Neural progenitor cell (in vitro differentiated cells): ENCODE results near the gene OCEL1. TPM values are rescaled to one million over a fixed set of nuclear protein-coding genes. Genes with fewer than 3 reads are reported as not detected.
"Not testable (repeated sequence)": the region's sequence is repeated elsewhere in the genome, so short reads cannot be mapped to it uniquely, and the experiment has no call there.

Source experiments
- DNase-seq: peaks from one replicate; pipeline ENCODE4 v3.0.0-alpha.2; 2016; ENCODE audit warnings: low spot score
- H2AFZ ChIP-seq: fragments of 200-600 bp; sonication (generic); replicated peaks from 2 replicates; pipeline ENCODE4 v1.6.1; 2016; ENCODE audit warnings: antibody characterized with exemption
- H3F3A ChIP-seq: fragments of 200-600 bp; sonication (generic); 2 replicates; pipeline ENCODE4 v1.6.1; 2016; ENCODE audit warnings: antibody characterized with exemption, low read depth
- H3K27ac ChIP-seq: fragments of 200-600 bp; sonication (generic); 2 replicates; pipeline ENCODE4 v1.5.1; 2016; ENCODE audit warnings: mild to moderate bottlenecking
- H3K27me3 ChIP-seq: fragments of 200-600 bp; sonication (generic); 2 replicates; pipeline ENCODE4 v1.6.1; 2016; ENCODE audit warnings: mild to moderate bottlenecking, moderate library complexity
- H3K36me3 ChIP-seq: fragments of 200-600 bp; sonication (generic); 2 replicates; pipeline ENCODE4 v1.5.1; 2016
- H3K4me1 ChIP-seq: fragments of 200-600 bp; sonication (generic); 2 replicates; pipeline ENCODE4 v1.6.1; 2016; ENCODE audit warnings: mixed run types
- H3K4me2 ChIP-seq: fragments of 200-600 bp; sonication (generic); 2 replicates; pipeline ENCODE4 v1.6.1; 2016
- H3K4me3 ChIP-seq: fragments of 200-600 bp; sonication (generic); 2 replicates; pipeline ENCODE4 v1.5.1; 2016
- H3K79me2 ChIP-seq: fragments of 200-600 bp; sonication (generic); 2 replicates; pipeline ENCODE4 v1.6.1; 2016; ENCODE audit warnings: low read depth
- H3K9ac ChIP-seq: fragments of 200-600 bp; sonication (generic); 2 replicates; pipeline ENCODE4 v1.6.1; 2016
- H3K9me3 ChIP-seq: fragments of 200-600 bp; sonication (generic); 2 replicates; pipeline ENCODE4 v1.5.1; 2016; ENCODE audit warnings: low read depth
- H4K20me1 ChIP-seq: fragments of 200-600 bp; sonication (generic); 2 replicates; pipeline ENCODE4 v1.6.1; 2016; ENCODE audit warnings: low read depth
- H3K27ac Mint-ChIP-seq: 3 replicates; pipeline ENCODE4 v1.8.0; 2021; ENCODE audit warnings: mixed read lengths
- H3K27me3 Mint-ChIP-seq: 2 replicates; pipeline ENCODE4 v1.8.0; 2022; ENCODE audit warnings: low read depth, mild to moderate bottlenecking, inconsistent platforms, moderate library complexity, mixed read lengths; ENCODE audit not compliant: insufficient read depth
- H3K36me3 Mint-ChIP-seq: 3 replicates; pipeline ENCODE4 v1.8.0; 2021; ENCODE audit warnings: mixed read lengths
- H3K4me1 Mint-ChIP-seq: 3 replicates; pipeline ENCODE4 v1.8.0; 2021; ENCODE audit warnings: mixed read lengths
- H3K4me3 Mint-ChIP-seq: 3 replicates; pipeline ENCODE4 v1.8.0; 2021; ENCODE audit warnings: mild to moderate bottlenecking, moderate library complexity, mixed read lengths
- H3K9me3 Mint-ChIP-seq: 3 replicates; pipeline ENCODE4 v1.8.0; 2020; ENCODE audit warnings: mixed read lengths
- EZH2 ChIP-seq: fragments of 200-600 bp; sonication (generic); IDR thresholded peaks from 2 replicates; pipeline ENCODE4 v1.6.1; 2017; ENCODE audit warnings: antibody characterized with exemption, mild to moderate bottlenecking, moderate library complexity
- EZH2phosphoT487 ChIP-seq: fragments of 200-600 bp; sonication (generic); IDR thresholded peaks from 2 replicates; pipeline ENCODE4 v1.6.1; 2017; ENCODE audit warnings: antibody characterized with exemption
- total RNA-seq: library from RNA; depleted of rRNA; stranded (reverse); fragments of >200 nt; gene quantifications from 2 replicates; pipeline ENCODE4 v1.2.3, GENCODE V29; 2015; ENCODE audit warnings: low replicate concordance
- TF ChIP-seq, protein P1 (sequence below): fragments of 200-600 bp; sonication (generic); IDR thresholded peaks from 2 replicates; pipeline ENCODE4 v1.5.1; 2017; ENCODE audit warnings: antibody characterized with exemption, mild to moderate bottlenecking

The OCEL1 gene
- total RNA-seq, 1 donor from 2014 or later = 4.6 TPM

- Mint-ChIP-seq H3K27me3 (peaks cover 5% of the 10 kb centered on the region), H3K4me3 (peak overlapping the region; percentile 86), H3K36me3 (peaks cover 8% of the 10 kb centered on the region), H3K27ac (no peak overlapping the region), H3K4me1 (peaks cover 16% of the 10 kb centered on the region), H3K9me3 (no peaks in the 10 kb centered on the region)
- H3K27me3 ChIP-seq = no peaks in the 10 kb centered on the region
- no peak overlapping the region for H3K4me3 ChIP-seq
- H3K9ac ChIP-seq = no peak overlapping the region
- H3K4me1 ChIP-seq = peaks cover 5% of the 10 kb centered on the region
- TF ChIP-seq EZH2phosphoT487 = no peak
- TF ChIP-seq EZH2 = no peak
- TF ChIP-seq, protein P1, sequence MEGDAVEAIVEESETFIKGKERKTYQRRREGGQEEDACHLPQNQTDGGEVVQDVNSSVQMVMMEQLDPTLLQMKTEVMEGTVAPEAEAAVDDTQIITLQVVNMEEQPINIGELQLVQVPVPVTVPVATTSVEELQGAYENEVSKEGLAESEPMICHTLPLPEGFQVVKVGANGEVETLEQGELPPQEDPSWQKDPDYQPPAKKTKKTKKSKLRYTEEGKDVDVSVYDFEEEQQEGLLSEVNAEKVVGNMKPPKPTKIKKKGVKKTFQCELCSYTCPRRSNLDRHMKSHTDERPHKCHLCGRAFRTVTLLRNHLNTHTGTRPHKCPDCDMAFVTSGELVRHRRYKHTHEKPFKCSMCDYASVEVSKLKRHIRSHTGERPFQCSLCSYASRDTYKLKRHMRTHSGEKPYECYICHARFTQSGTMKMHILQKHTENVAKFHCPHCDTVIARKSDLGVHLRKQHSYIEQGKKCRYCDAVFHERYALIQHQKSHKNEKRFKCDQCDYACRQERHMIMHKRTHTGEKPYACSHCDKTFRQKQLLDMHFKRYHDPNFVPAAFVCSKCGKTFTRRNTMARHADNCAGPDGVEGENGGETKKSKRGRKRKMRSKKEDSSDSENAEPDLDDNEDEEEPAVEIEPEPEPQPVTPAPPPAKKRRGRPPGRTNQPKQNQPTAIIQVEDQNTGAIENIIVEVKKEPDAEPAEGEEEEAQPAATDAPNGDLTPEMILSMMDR = no peak
- H3K4me2 ChIP-seq = no peak overlapping the region
- no peaks in the 10 kb centered on the region for H3K9me3 ChIP-seq
- H3K36me3 ChIP-seq = no peaks in the 10 kb centered on the region
- peaks cover 23% of the 10 kb centered on the region for H3F3A ChIP-seq
- no peak overlapping the region for H3K27ac ChIP-seq
- H2AFZ ChIP-seq = no peak overlapping the region
- peaks cover 17% of the 10 kb centered on the region for H3K79me2 ChIP-seq
- H4K20me1 ChIP-seq = no peaks in the 10 kb centered on the region
- no peak for DNase-seq
Observed at GRCh38 chr19:17268754-17269153, 42.7 kb downstream of the OCEL1 start.

DNA sequence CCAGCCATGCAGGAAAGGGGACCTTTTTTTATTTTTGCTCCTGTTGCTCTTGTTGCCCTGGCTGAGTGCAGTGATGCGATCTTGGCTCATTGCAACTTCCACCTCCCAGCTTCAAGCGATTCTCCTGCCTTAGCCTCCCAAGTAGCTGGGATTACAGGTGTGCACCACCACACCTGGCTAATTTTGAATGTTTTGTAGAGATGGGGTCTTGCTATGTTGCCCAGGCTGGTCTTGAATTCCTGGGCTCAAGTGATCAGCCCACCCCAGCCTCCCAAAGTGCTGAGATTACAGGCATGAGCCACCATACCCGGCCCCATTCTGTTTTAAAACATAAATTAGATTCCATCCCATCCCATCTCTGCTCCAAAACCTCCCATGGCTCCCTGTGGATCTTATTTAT lies 48.9 kb downstream of the OCEL1 start:
- H2AFZ ChIP-seq, H3K4me3 ChIP-seq, H3K27ac Mint-ChIP-seq, H3K27me3 ChIP-seq, H4K20me1 ChIP-seq, H3K9me3 Mint-ChIP-seq, H3K27me3 Mint-ChIP-seq, H3K4me1 Mint-ChIP-seq, H3K79me2 ChIP-seq, H3K4me1 ChIP-seq, DNase-seq, H3K4me2 ChIP-seq, H3K9ac ChIP-seq, H3K36me3 ChIP-seq, H3F3A ChIP-seq, H3K4me3 Mint-ChIP-seq, H3K27ac ChIP-seq, H3K9me3 ChIP-seq: not testable (repeated sequence)
- peaks cover 15% of the 10 kb centered on the region for H3K36me3 Mint-ChIP-seq

- Mint-ChIP-seq H3K4me1 (no peaks in the 10 kb centered on the region), H3K36me3 (peaks cover 13% of the 10 kb centered on the region), H3K27ac (no peak overlapping the region), H3K4me3 (no peak overlapping the region), H3K9me3 (no peaks in the 10 kb centered on the region), H3K27me3 (peaks cover 5% of the 10 kb centered on the region)
- Histone ChIP-seq H3K4me3 (no peak overlapping the region), H3F3A (peaks cover 12% of the 10 kb centered on the region), H4K20me1 (no peaks in the 10 kb centered on the region), H3K9ac (no peak overlapping the region), H3K79me2 (no peaks in the 10 kb centered on the region), H2AFZ (no peak overlapping the region), H3K36me3 (no peaks in the 10 kb centered on the region), H3K4me2 (no peak overlapping the region), H3K9me3 (no peaks in the 10 kb centered on the region), H3K4me1 (no peaks in the 10 kb centered on the region), H3K27me3 (no peaks in the 10 kb centered on the region), H3K27ac (no peak overlapping the region)
- no peak for DNase-seq
- TF ChIP-seq EZH2 = no peak
- TF ChIP-seq, protein P1 = no peak
- TF ChIP-seq EZH2phosphoT487 = no peak
Observed at GRCh38 chr19:17275441-17276175, 49.6 kb downstream of the OCEL1 start.

Other genes with a start within 250 kb of the OCEL1 start
- gene CPAMD8, start 199.4 kb upstream of the OCEL1 start, total RNA-seq = 16.3 and 36.8 TPM in 2 replicates
- gene HAUS8, start 150.8 kb upstream of the OCEL1 start, total RNA-seq = 15.6 and 16.3 TPM in 2 replicates
- 38.5 and 42.2 TPM in 2 replicates for gene MYO9B, start 150.4 kb upstream of the OCEL1 start, total RNA-seq
- gene USE1, start 10.9 kb upstream of the OCEL1 start, total RNA-seq = 12.1 and 13.6 TPM in 2 replicates
- 14.3 and 67.0 TPM in 2 replicates for gene NR2F6, start 19.7 kb downstream of the OCEL1 start, total RNA-seq
- gene USHBP1, start 38.5 kb downstream of the OCEL1 start, total RNA-seq = 0.28 and 1.1 TPM in 2 replicates
- 89.8 and 107 TPM in 2 replicates for gene BABAM1, start 41.2 kb downstream of the OCEL1 start, total RNA-seq
- gene ANKLE1, start 55.7 kb downstream of the OCEL1 start, total RNA-seq = 2.3 and 3.3 TPM in 2 replicates
- 4.6 and 13.3 TPM in 2 replicates for gene ABHD8, start 77.2 kb downstream of the OCEL1 start, total RNA-seq
- 25.9 and 38.8 TPM in 2 replicates for gene MRPL34, start 79.6 kb downstream of the OCEL1 start, total RNA-seq
- gene DDA1, start 83.3 kb downstream of the OCEL1 start, total RNA-seq = 21.9 and 27.7 TPM in 2 replicates
- gene ANO8, start 108.6 kb downstream of the OCEL1 start, total RNA-seq = 11.4 and 25.0 TPM in 2 replicates
- gene GTPBP3, start 111.3 kb downstream of the OCEL1 start, total RNA-seq = 13.2 and 47.6 TPM in 2 replicates
- 0.11 and 0.37 TPM in 2 replicates for gene PLVAP, start 151.1 kb downstream of the OCEL1 start, total RNA-seq
- 0.56 and 1.1 TPM in 2 replicates for gene CCDC194, start 168.0 kb downstream of the OCEL1 start, total RNA-seq
- gene BST2, start 179.4 kb downstream of the OCEL1 start, total RNA-seq = 44.8 and 65.5 TPM in 2 replicates
- gene MVB12A, start 193.8 kb downstream of the OCEL1 start, total RNA-seq = 33.2 and 88.6 TPM in 2 replicates
- 0.17 and 2.2 TPM in 2 replicates for gene TMEM221, start 222.4 kb downstream of the OCEL1 start, total RNA-seq
- not detected in 2 replicates for gene NXNL1, start 234.7 kb downstream of the OCEL1 start, total RNA-seq
- 13.9 and 22.4 TPM in 2 replicates for gene SLC27A1, start 244.3 kb downstream of the OCEL1 start, total RNA-seq